Adrenal gland (tissue), 5 donors: Measurements from ENCODE around the gene GMIP.

Experiments used
- CTCF ChIP-seq, 6 experiments: fragments of 450-650 bp in 4 of 6; fragments of 200-600 bp in 2 of 6; sonication (generic) in 1 of 6; IDR thresholded peaks; 1 replicate in 5 of 6; 2 replicates in 1 of 6; pipeline versions ENCODE4 v1.5.1 to v1.8.0; 2016 to 2021; ENCODE audit warnings: antibody characterized with exemption in 6 of 6, mild to moderate bottlenecking in 2 of 6, moderate library complexity in 1 of 6
- POLR2A ChIP-seq, 2 donors: fragments of 450-650 bp; IDR thresholded peaks; one replicate each; pipeline ENCODE4 v1.6.1; 2017; ENCODE audit warnings: antibody characterized with exemption in 2 of 2, mild to moderate bottlenecking in 2 of 2, moderate library complexity in 1 of 2
- donor health status: DM: no; HTN: no; CAD: no.

- TF ChIP-seq CTCF (IDR thresholded peaks at IDR 0.05), result no peak
- no peak for TF ChIP-seq POLR2A (IDR thresholded peaks at IDR 0.05)
These were observed 5.7 kb upstream of the GMIP start for GRCh38 chr19:19649155-19649554.
